NCI-H2107 (cell line): ENCODE measurements around the gene MYO7A.

Experiments used
- DNase-seq: peaks from one replicate; lab custom pipeline; 2025; lab: John Stamatoyannopoulos, UW

The MYO7A gene

GRCh38 chr11:77147668-77148321 lies 19.7 kb downstream of the MYO7A start:
- DNase-seq: peak; percentile 67

GRCh38 chr11:77148963-77149715 lies 21.1 kb downstream of the MYO7A start:
- DNase-seq: no peak

- no peak for DNase-seq
These were observed 21.8 kb downstream of the MYO7A start for GRCh38 chr11:77149716-77150392.

- DNase-seq: no peak
These were observed 22.8 kb downstream of the MYO7A start for GRCh38 chr11:77150836-77151235.

- no peak for DNase-seq
These were observed 23.9 kb downstream of the MYO7A start for GRCh38 chr11:77151804-77152509.

GRCh38 chr11:77152846-77153245 lies 24.8 kb downstream of the MYO7A start:
- no peak for DNase-seq

- no peak for DNase-seq
These were observed 25.5 kb downstream of the MYO7A start for GRCh38 chr11:77153276-77154185.

GRCh38 chr11:77154381-77155081 lies 26.5 kb downstream of the MYO7A start:
- DNase-seq: no peak

- DNase-seq: no peak
These were observed 27.0 kb downstream of the MYO7A start for GRCh38 chr11:77155082-77155475.

- DNase-seq: no peak
These were observed 27.6 kb downstream of the MYO7A start for GRCh38 chr11:77155556-77156130.

GRCh38 chr11:77156396-77157195 lies 28.6 kb downstream of the MYO7A start:
- no peak for DNase-seq

- DNase-seq: no peak
These were observed 30.1 kb downstream of the MYO7A start for GRCh38 chr11:77158041-77158695.

- no peak for DNase-seq
These were observed 31.3 kb downstream of the MYO7A start for GRCh38 chr11:77159219-77159936.

GRCh38 chr11:77159937-77160495 lies 32.0 kb downstream of the MYO7A start:
- no peak for DNase-seq

GRCh38 chr11:77163271-77163670 lies 35.2 kb downstream of the MYO7A start:
- DNase-seq: no peak

GRCh38 chr11:77165066-77165465 lies 37.0 kb downstream of the MYO7A start:
- DNase-seq: no peak

- DNase-seq: no peak
These were observed 38.0 kb downstream of the MYO7A start for GRCh38 chr11:77166021-77166420.

GRCh38 chr11:77167111-77167626 lies 39.1 kb downstream of the MYO7A start:
- DNase-seq: no peak
